GM20000 (cell line): ENCODE results near the gene PALMD.

Experiments used
- DNase-seq: peaks from one replicate; pipeline ENCODE4 v3.0.0; 2012; ENCODE audit warnings: low spot score
- TF ChIP-seq, protein P1 (sequence below): IDR thresholded peaks from 2 replicates; pipeline ENCODE4 v1.5.1; 2012; ENCODE audit warnings: mild to moderate bottlenecking, control low read depth; ENCODE audit errors: extremely low read depth, missing control alignments

The PALMD gene

GRCh38 chr1:99727575-99728185 lies 81.8 kb downstream of the PALMD start:
- DNase-seq: no peak
- TF ChIP-seq, protein P1, sequence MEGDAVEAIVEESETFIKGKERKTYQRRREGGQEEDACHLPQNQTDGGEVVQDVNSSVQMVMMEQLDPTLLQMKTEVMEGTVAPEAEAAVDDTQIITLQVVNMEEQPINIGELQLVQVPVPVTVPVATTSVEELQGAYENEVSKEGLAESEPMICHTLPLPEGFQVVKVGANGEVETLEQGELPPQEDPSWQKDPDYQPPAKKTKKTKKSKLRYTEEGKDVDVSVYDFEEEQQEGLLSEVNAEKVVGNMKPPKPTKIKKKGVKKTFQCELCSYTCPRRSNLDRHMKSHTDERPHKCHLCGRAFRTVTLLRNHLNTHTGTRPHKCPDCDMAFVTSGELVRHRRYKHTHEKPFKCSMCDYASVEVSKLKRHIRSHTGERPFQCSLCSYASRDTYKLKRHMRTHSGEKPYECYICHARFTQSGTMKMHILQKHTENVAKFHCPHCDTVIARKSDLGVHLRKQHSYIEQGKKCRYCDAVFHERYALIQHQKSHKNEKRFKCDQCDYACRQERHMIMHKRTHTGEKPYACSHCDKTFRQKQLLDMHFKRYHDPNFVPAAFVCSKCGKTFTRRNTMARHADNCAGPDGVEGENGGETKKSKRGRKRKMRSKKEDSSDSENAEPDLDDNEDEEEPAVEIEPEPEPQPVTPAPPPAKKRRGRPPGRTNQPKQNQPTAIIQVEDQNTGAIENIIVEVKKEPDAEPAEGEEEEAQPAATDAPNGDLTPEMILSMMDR: no peak

DNA sequence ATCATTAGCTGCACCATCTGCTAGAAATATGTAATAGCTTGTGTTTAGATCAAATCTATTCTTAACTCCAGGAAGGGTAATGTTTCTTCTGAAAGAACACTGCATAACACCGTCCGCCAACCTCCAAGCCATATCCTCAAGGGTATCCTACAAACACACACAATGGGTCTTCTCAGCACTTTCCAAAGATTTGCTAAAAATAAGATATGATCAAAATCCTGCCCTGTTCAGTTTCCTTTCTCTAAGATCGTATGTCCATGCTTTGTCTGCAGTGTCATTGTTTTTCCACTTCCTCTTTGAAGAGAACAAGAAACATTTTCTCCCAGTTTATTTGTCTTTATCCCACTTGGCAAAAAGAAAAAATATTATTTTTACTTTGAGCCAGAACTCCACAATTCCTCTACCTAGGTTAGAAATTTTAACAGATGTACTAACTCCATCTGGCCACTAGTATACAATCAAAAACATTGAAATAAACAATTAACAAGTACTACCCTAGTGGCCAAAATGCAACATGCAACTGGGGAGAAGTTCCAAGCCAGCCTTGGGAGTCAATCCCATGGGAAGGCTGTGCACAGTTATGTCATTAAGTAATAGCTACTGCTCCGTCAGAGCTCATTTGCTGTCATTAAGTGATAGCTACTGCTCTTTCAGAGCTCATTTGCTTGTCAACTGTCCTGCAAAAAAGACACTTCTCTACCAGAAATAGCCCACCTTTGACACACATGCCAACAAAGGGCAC lies 82.8 kb downstream of the PALMD start:
- no peak for DNase-seq
- TF ChIP-seq, protein P1: no peak

- DNase-seq: no peak
- TF ChIP-seq, protein P1: no peak
These were observed 85.5 kb downstream of the PALMD start for GRCh38 chr1:99731384-99731783.

GRCh38 chr1:99735852-99736251 lies 89.9 kb downstream of the PALMD start:
- DNase-seq: no peak

GRCh38 chr1:99737016-99737415 lies 91.1 kb downstream of the PALMD start:
- TF ChIP-seq, protein P1: no peak
- DNase-seq: no peak

More at GRCh38 chr1:99735852-99736251, 89.9 kb downstream of the PALMD start:
- TF ChIP-seq, protein P1: no peak

DNA sequence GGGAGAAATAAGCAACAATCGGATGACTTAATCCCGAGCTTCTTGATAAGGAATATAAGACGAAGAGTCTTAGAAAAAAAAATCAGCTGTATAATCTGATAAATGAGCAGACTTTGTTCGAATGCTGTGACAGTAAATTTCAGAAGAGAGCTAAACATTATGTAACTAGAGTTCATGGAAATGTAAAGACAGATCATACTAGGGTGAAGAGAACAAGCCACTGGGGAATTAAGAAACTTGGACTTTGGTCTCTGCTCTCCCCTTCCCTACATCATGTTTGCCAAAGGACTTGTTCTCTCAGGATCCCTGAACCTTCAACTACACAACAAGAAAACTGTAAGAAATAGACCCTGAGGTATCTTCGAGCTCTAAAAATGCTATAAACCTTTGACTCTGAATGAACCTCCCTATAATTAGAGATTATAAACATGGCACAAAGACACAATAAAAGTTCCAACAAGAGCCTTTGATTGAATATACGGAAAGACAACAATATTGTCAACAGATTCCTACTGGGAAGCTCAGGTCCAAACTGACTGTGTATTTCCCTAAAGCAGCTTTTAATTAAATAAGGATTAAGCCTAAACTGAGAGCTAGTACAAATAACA lies 93.0 kb downstream of the PALMD start:
- no peak for DNase-seq
- TF ChIP-seq, protein P1: no peak

DNA sequence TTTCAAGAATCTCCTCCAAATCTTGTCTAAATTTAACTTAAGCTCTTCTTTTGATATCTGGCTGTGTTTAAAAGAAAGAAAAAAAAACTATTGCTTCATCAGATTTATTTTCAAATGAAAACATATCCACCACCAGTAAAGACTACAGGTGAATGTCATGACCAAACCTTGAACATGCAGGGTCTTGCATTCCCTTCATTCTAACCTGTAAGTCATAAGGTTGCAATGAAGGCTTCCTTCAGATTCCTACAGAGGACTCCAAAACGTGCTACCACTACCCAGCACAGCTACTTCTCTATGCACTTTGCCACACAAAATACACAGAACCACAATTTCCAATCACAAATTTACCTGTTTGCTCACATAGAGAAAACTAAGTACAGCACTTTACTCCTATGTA lies 94.2 kb downstream of the PALMD start:
- TF ChIP-seq, protein P1: no peak
- DNase-seq: no peak
